GM23338 (cell line): Measurements from ENCODE around the gene MESP2.

ENCODE experiments used
- EZH2 ChIP-seq: fragments of 200-600 bp; sonication (generic); IDR thresholded peaks from one replicate; pipeline ENCODE4 v1.8.0; 2017; ENCODE audit warnings: antibody characterized with exemption, mild to moderate bottlenecking, low read depth; ENCODE audit not compliant: unreplicated experiment
- EZH2phosphoT487 ChIP-seq: fragments of 200-600 bp; sonication (generic); IDR thresholded peaks from one replicate; pipeline ENCODE4 v1.8.1; 2018; ENCODE audit warnings: antibody characterized with exemption; ENCODE audit not compliant: unreplicated experiment
- JUNB ChIP-seq: IDR thresholded peaks from one replicate; pipeline ENCODE4 v1.6.1; 2016; ENCODE audit warnings: antibody characterized with exemption; ENCODE audit not compliant: unreplicated experiment
- NANOG ChIP-seq: IDR thresholded peaks from 2 replicates; pipeline ENCODE4 v1.6.1; 2016; ENCODE audit warnings: antibody characterized with exemption, borderline replicate concordance
- POLR2AphosphoS5 ChIP-seq: IDR thresholded peaks from 2 replicates; pipeline ENCODE4 v1.6.1; 2016; ENCODE audit warnings: antibody characterized with exemption, low read depth
- TF ChIP-seq, protein P1 (sequence below): IDR thresholded peaks from one replicate; pipeline ENCODE4 v1.6.1; 2018; ENCODE audit warnings: antibody characterized with exemption; ENCODE audit not compliant: unreplicated experiment
- TF ChIP-seq, protein P2 (sequence below), 2 experiments: fragments of 200-600 bp in 1 of 2; sonication (generic) in 1 of 2; conservative IDR thresholded peaks; 2 replicates each; pipeline versions ENCODE4 v1.5.1 to v1.6.1; 2016 to 2017; ENCODE audit warnings: antibody characterized with exemption in 2 of 2, low read depth in 2 of 2, mild to moderate bottlenecking in 2 of 2, moderate library complexity in 1 of 2

DNA sequence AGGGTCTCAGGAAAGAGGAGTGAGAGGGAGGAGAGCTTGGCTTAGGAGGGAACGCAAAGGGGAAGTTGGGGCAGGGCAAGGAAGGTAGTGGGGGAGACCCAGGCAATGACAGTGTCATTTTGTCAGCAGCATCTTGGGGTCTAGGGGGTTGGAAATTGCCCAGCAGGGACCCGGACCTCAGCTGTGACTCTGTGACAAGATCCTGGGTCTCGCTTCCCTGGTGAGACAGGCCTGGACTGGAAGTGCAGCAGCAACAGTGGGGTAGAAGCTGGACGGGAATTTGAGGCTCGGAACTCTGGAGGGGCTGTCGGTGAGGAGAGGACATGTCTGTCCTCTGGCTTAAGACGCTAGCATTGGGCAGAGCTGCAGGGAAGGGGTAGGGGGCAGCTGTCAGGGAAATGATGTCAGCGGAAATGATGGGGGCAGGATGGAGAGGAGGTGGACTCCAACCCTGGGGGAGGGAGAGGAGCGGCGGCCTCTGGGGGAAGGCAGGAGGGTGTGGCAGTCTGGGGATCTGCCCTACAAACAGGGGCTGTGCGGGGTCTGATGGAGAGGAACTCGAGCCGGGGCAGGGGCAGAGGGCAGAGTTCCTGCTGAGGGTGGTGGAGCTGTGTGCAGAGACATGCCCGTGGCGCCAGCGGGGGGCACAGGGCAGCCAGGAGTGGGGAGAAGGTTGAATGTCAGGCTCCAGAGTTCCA, 26.2 kb downstream of the MESP2 start:
- TF ChIP-seq, protein P1, sequence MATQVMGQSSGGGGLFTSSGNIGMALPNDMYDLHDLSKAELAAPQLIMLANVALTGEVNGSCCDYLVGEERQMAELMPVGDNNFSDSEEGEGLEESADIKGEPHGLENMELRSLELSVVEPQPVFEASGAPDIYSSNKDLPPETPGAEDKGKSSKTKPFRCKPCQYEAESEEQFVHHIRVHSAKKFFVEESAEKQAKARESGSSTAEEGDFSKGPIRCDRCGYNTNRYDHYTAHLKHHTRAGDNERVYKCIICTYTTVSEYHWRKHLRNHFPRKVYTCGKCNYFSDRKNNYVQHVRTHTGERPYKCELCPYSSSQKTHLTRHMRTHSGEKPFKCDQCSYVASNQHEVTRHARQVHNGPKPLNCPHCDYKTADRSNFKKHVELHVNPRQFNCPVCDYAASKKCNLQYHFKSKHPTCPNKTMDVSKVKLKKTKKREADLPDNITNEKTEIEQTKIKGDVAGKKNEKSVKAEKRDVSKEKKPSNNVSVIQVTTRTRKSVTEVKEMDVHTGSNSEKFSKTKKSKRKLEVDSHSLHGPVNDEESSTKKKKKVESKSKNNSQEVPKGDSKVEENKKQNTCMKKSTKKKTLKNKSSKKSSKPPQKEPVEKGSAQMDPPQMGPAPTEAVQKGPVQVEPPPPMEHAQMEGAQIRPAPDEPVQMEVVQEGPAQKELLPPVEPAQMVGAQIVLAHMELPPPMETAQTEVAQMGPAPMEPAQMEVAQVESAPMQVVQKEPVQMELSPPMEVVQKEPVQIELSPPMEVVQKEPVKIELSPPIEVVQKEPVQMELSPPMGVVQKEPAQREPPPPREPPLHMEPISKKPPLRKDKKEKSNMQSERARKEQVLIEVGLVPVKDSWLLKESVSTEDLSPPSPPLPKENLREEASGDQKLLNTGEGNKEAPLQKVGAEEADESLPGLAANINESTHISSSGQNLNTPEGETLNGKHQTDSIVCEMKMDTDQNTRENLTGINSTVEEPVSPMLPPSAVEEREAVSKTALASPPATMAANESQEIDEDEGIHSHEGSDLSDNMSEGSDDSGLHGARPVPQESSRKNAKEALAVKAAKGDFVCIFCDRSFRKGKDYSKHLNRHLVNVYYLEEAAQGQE: no peak
- TF ChIP-seq, protein P2, sequence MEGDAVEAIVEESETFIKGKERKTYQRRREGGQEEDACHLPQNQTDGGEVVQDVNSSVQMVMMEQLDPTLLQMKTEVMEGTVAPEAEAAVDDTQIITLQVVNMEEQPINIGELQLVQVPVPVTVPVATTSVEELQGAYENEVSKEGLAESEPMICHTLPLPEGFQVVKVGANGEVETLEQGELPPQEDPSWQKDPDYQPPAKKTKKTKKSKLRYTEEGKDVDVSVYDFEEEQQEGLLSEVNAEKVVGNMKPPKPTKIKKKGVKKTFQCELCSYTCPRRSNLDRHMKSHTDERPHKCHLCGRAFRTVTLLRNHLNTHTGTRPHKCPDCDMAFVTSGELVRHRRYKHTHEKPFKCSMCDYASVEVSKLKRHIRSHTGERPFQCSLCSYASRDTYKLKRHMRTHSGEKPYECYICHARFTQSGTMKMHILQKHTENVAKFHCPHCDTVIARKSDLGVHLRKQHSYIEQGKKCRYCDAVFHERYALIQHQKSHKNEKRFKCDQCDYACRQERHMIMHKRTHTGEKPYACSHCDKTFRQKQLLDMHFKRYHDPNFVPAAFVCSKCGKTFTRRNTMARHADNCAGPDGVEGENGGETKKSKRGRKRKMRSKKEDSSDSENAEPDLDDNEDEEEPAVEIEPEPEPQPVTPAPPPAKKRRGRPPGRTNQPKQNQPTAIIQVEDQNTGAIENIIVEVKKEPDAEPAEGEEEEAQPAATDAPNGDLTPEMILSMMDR (conservative IDR thresholded peaks at IDR 0.05; ENCODE audit: low read depth in 2 of 2): no peak
- TF ChIP-seq EZH2 (no peak), EZH2phosphoT487 (no peak), NANOG (no peak), POLR2AphosphoS5 (no peak), JUNB (no peak)
